SU-DHL-6 (cell line): ENCODE measurements around the gene AXL.

ENCODE experiments used
- CTCF ChIP-seq: fragments of 200-600 bp; sonication (generic); IDR thresholded peaks from one replicate; pipeline ENCODE4 v1.5.1; 2017; ENCODE audit warnings: antibody characterized with exemption, mild to moderate bottlenecking, low read length, moderate library complexity; ENCODE audit not compliant: insufficient read depth, poor library complexity, severe bottlenecking
- EZH2phosphoT487 ChIP-seq: fragments of 200-600 bp; sonication (generic), shearing (Covaris generic); conservative IDR thresholded peaks from 2 replicates; pipeline ENCODE4 v1.6.1; 2018; ENCODE audit warnings: mild to moderate bottlenecking, antibody characterized with exemption, low read length, moderate library complexity, mixed read lengths

GRCh38 chr19:41235480-41235879 is 16.5 kb downstream of the AXL start:
- TF ChIP-seq CTCF (no peak), EZH2phosphoT487 (no peak)
